IMR-90 (cell line): ENCODE results near the gene OR4C13. TPM values are rescaled to one million over a fixed set of nuclear protein-coding genes. Genes with fewer than 3 reads are reported as not detected.
"Not testable (repeated sequence)": the region's sequence is repeated elsewhere in the genome, so short reads cannot be mapped to it uniquely, and the experiment has no call there.

ENCODE experiments used
- ATAC-seq: fragments of 200-7000 bp; cut with Tn5 transposase; 2 replicates; pipeline ENCODE4 v1.9.1; 2020; ENCODE audit warnings: low read depth, mild to moderate bottlenecking, moderate library complexity
- BruUV-seq: library from RNA; stranded (reverse); fragments of 400-500 nt; replicated peaks from 2 replicates; lab custom pipeline; 2021; lab: Mats Ljungman, UMichigan
- CTCF ChIA-PET: fragments of 300-600 bp; formaldehyde crosslinking; extraction: SDS; loops from one replicate; lab custom pipeline; 2021; ENCODE audit warnings: antibody characterized with exemption; lab: Yijun Ruan, JAX
- POLR2A ChIA-PET: fragments of 300-600 bp; sonication (Branson Sonifier 250); formaldehyde crosslinking; loops from one replicate; lab custom pipeline; 2022; ENCODE audit warnings: antibody characterized with exemption; ENCODE audit not compliant: unreplicated experiment; lab: Charles Lee
- DNase-seq: peaks from one replicate; pipeline ENCODE4 v3.0.0; 2013
- H2AFZ ChIP-seq: replicated peaks from 2 replicates; pipeline ENCODE3; 2013; ENCODE audit warnings: low read length, mild to moderate bottlenecking; ENCODE audit not compliant: poor library complexity
- H2AK5ac ChIP-seq: 2 replicates; pipeline ENCODE4 v1.6.1; 2013; ENCODE audit warnings: low read depth, low read length, inconsistent platforms
- H2AK9ac ChIP-seq: replicated peaks from 2 replicates; pipeline ENCODE3; 2013; ENCODE audit warnings: mild to moderate bottlenecking, low read depth, low read length, moderate library complexity; ENCODE audit not compliant: poor library complexity
- H2BK120ac ChIP-seq: 2 replicates; pipeline ENCODE4 v1.6.1; 2013; ENCODE audit warnings: low read depth, low read length, inconsistent platforms
- H2BK15ac ChIP-seq: 3 replicates; pipeline ENCODE4 v1.6.1; 2013; ENCODE audit warnings: low read depth, low read length, inconsistent platforms
- H2BK20ac ChIP-seq: 2 replicates; pipeline ENCODE4 v1.6.1; 2013; ENCODE audit warnings: low read depth, mild to moderate bottlenecking, inconsistent platforms, low read length, moderate library complexity
- H2BK5ac ChIP-seq: 2 replicates; pipeline ENCODE4 v1.6.1; 2013; ENCODE audit warnings: mild to moderate bottlenecking, low read depth, low read length, inconsistent platforms; ENCODE audit not compliant: poor library complexity, severe bottlenecking
- H3K14ac ChIP-seq: replicated peaks from 2 replicates; pipeline ENCODE4 v1.6.1; 2013; ENCODE audit warnings: low read depth, low read length, inconsistent platforms
- H3K18ac ChIP-seq: 2 replicates; pipeline ENCODE4 v1.6.1; 2013; ENCODE audit warnings: low read depth, low read length, control low read depth
- H3K23ac ChIP-seq: 2 replicates; pipeline ENCODE4 v1.6.1; 2013; ENCODE audit warnings: low read depth, low read length, inconsistent platforms
- H3K27ac ChIP-seq: 2 replicates; pipeline ENCODE4 v1.5.1; 2013; ENCODE audit warnings: mild to moderate bottlenecking, control low read depth, low read length; ENCODE audit not compliant: insufficient read depth
- H3K27me3 ChIP-seq: 2 replicates; pipeline ENCODE4 v1.6.1; 2013; ENCODE audit warnings: low read length; ENCODE audit not compliant: control insufficient read depth, insufficient read depth
- H3K36me3 ChIP-seq: 2 replicates; pipeline ENCODE4 v1.6.1; 2013; ENCODE audit warnings: low read length, mixed read lengths; ENCODE audit not compliant: control insufficient read depth, insufficient read depth
- H3K4ac ChIP-seq: 2 replicates; pipeline ENCODE4 v1.6.1; 2013; ENCODE audit warnings: low read depth, low read length, inconsistent platforms
- H3K4me1 ChIP-seq: 2 replicates; pipeline ENCODE4 v1.6.1; 2013; ENCODE audit warnings: low read length, mixed read lengths; ENCODE audit not compliant: control insufficient read depth, insufficient read depth
- H3K4me2 ChIP-seq: 2 replicates; pipeline ENCODE4 v1.6.1; 2013; ENCODE audit warnings: low read depth, mild to moderate bottlenecking, control low read depth, low read length, moderate library complexity
- H3K4me3 ChIP-seq: 2 replicates; pipeline ENCODE4 v1.5.1; 2013; ENCODE audit warnings: low read depth, mild to moderate bottlenecking, control low read depth, low read length, moderate library complexity; ENCODE audit not compliant: insufficient read depth
- H3K56ac ChIP-seq: 2 replicates; pipeline ENCODE4 v1.6.1; 2013; ENCODE audit warnings: low read length, inconsistent platforms; ENCODE audit not compliant: insufficient read depth; ENCODE audit errors: extremely low read depth
- H3K79me1 ChIP-seq, 2 experiments: 2 replicates each; pipeline ENCODE4 v1.6.1; 2013; ENCODE audit warnings: low read length in 2 of 2, inconsistent platforms in 1 of 2, low read depth in 1 of 2
- H3K9ac ChIP-seq: 2 replicates; pipeline ENCODE4 v1.6.1; 2013; ENCODE audit warnings: low read depth, low read length, control low read depth
- H3K9me1 ChIP-seq: 2 replicates; pipeline ENCODE4 v1.6.1; 2013; ENCODE audit warnings: low read length, inconsistent platforms; ENCODE audit not compliant: insufficient read depth
- H3K9me3 ChIP-seq: 2 replicates; pipeline ENCODE4 v1.6.1; 2013; ENCODE audit warnings: low read length; ENCODE audit not compliant: control insufficient read depth, insufficient read depth
- H4K20me1 ChIP-seq: 2 replicates; pipeline ENCODE4 v1.6.1; 2013; ENCODE audit warnings: low read length, inconsistent platforms; ENCODE audit not compliant: insufficient read depth
- H4K5ac ChIP-seq: 2 replicates; pipeline ENCODE4 v1.6.1; 2013; ENCODE audit warnings: mild to moderate bottlenecking, low read depth, low read length, control low read depth
- H4K8ac ChIP-seq, 2 experiments: 2 replicates each; pipeline ENCODE4 v1.6.1; 2013; ENCODE audit warnings: low read depth in 2 of 2, low read length in 2 of 2, control low read depth in 1 of 2, inconsistent platforms in 1 of 2
- H4K91ac ChIP-seq: 2 replicates; pipeline ENCODE4 v1.6.1; 2013; ENCODE audit warnings: low read depth, low read length, inconsistent platforms; ENCODE audit not compliant: insufficient read depth
- WGBS, 2 experiments: methylation state at CpG; one replicate each; pipeline versions ENCODE4 v1.1.5 to v1.1.7; 2013; ENCODE audit warnings: missing lambda C conversion rate in 2 of 2; ENCODE audit not compliant: insufficient read length in 1 of 2; ENCODE audit errors: extremely low coverage in 2 of 2; 5-methylcytosine and 5-hydroxymethylcytosine counted together
- dilution Hi-C: fragments of 300-500 bp; cut with HindIII; formaldehyde crosslinking; loops from one replicate; pipeline ENCODE4 v1.14.3; 2018; ENCODE audit warnings: low sequenced_read_pairs; ENCODE audit not compliant: unreplicated experiment
- in situ Hi-C: fragments of 300-500 bp; cut with MboI; formaldehyde crosslinking; loops from 3 replicates; pipeline ENCODE4 v1.14.3; 2019; ENCODE audit warnings: low sequenced_read_pairs, inconsistent platforms, mixed read lengths
- intact Hi-C: fragments of 100-400 bp; cut with micrococcal nuclease; formaldehyde crosslinking; loops from 2 replicates; pipeline ENCODE4 v1.10.0; 2022
- polyA plus RNA-seq, 3 experiments: library from polyadenylated mRNA; depleted of rRNA; stranded (reverse); fragments of >200 nt; gene quantifications; 2 replicates each; pipeline ENCODE4 v1.2.3, GENCODE V29; 2012; ENCODE audit warnings: low replicate concordance in 1 of 3
- total RNA-seq: library from RNA; depleted of rRNA; stranded (reverse); fragments of >200 nt; gene quantifications from 2 replicates; pipeline ENCODE4 v1.2.3, GENCODE V29; 2012

The OR4C13 gene
- total and polyA plus RNA-seq, 2 of the 4 experiments (the other 2 are of a cell fraction): not detected

- H2AK5ac ChIP-seq, H3K23ac ChIP-seq, H3K79me1 ChIP-seq, H2BK15ac ChIP-seq, H2AK9ac ChIP-seq, in situ Hi-C loops, dilution Hi-C loops, H3K27ac ChIP-seq, H4K20me1 ChIP-seq, H3K18ac ChIP-seq, H3K27me3 ChIP-seq, BruUV-seq, H2AFZ ChIP-seq, H3K9me1 ChIP-seq, H3K4me1 ChIP-seq, CTCF ChIA-PET, H3K56ac ChIP-seq, H3K9me3 ChIP-seq, ATAC-seq, H2BK5ac ChIP-seq, H3K14ac ChIP-seq, H3K36me3 ChIP-seq, H4K91ac ChIP-seq, H4K8ac ChIP-seq, H2BK20ac ChIP-seq, H3K4me2 ChIP-seq, H3K4ac ChIP-seq, DNase-seq, H2BK120ac ChIP-seq, H3K4me3 ChIP-seq, H3K9ac ChIP-seq, intact Hi-C loops, H4K5ac ChIP-seq, POLR2A ChIA-PET: not testable (repeated sequence)
- WGBS, 2 experiments: no CpG with 5 or more reads among the region's 4 CpGs
Measured at GRCh38 chr11:49973439-49973838, 21.2 kb downstream of the OR4C13 start.

GRCh38 chr11:49982435-49982834 is 30.2 kb downstream of the OR4C13 start, which contains the start of gene OR4C12:
Gene OR4C12, minus strand, starts transcription at chr11:49982535. Its CDS starts 34 bp downstream, at chr11:49982501.
- H3K4ac ChIP-seq, DNase-seq, H3K9ac ChIP-seq, H4K91ac ChIP-seq, ATAC-seq, H3K18ac ChIP-seq, dilution Hi-C loops, H3K36me3 ChIP-seq, intact Hi-C loops, H3K56ac ChIP-seq, H4K20me1 ChIP-seq, H3K4me3 ChIP-seq, POLR2A ChIA-PET, H3K23ac ChIP-seq, BruUV-seq, H2BK20ac ChIP-seq, H2AFZ ChIP-seq, H3K27ac ChIP-seq, in situ Hi-C loops, H4K8ac ChIP-seq, CTCF ChIA-PET, H3K14ac ChIP-seq, H2AK9ac ChIP-seq, H2BK120ac ChIP-seq, H3K27me3 ChIP-seq, H2AK5ac ChIP-seq, H2BK5ac ChIP-seq, H4K5ac ChIP-seq, H3K9me3 ChIP-seq, H2BK15ac ChIP-seq, H3K4me2 ChIP-seq, H3K9me1 ChIP-seq, H3K4me1 ChIP-seq, H3K79me1 ChIP-seq: not testable (repeated sequence)
- WGBS, 2 experiments: no CpG with 5 or more reads among the region's 1 CpG
